HEK293 (cell line): Measurements from ENCODE around the gene EIF1AX.

Source experiments
- CTCF ChIP-seq: fragments of 450-650 bp; formaldehyde crosslinking; IDR thresholded peaks from 2 replicates; pipeline ENCODE4 v1.5.1; 2016; ENCODE audit warnings: missing biosample characterization, missing genetic modification characterization
- PBX3 ChIP-seq: sonication (generic); formaldehyde crosslinking; IDR thresholded peaks from 2 replicates; pipeline ENCODE4 v1.8.1; 2022; ENCODE audit warnings: mild to moderate bottlenecking, moderate library complexity, missing genetic modification reagents
- REST ChIP-seq: fragments of 450-650 bp; formaldehyde crosslinking; IDR thresholded peaks from 2 replicates; pipeline ENCODE4 v1.5.1; 2016; ENCODE audit warnings: missing biosample characterization, missing genetic modification characterization
- SP2 ChIP-seq: fragments of 450-650 bp; formaldehyde crosslinking; IDR thresholded peaks from 2 replicates; pipeline ENCODE4 v1.5.1; 2016; ENCODE audit warnings: missing biosample characterization, missing genetic modification characterization
- TCF7L2 ChIP-seq: IDR thresholded peaks from 2 replicates; pipeline ENCODE4 v1.6.1; 2011; ENCODE audit warnings: low read depth, mild to moderate bottlenecking, inconsistent platforms, low read length, moderate library complexity, borderline replicate concordance
- ZBTB11 ChIP-seq: fragments of 450-650 bp; formaldehyde crosslinking; conservative IDR thresholded peaks from 2 replicates; pipeline ENCODE4 v1.5.1; 2016; ENCODE audit warnings: low read depth, missing biosample characterization, missing genetic modification characterization
- ZFP3 ChIP-seq: fragments of 450-650 bp; formaldehyde crosslinking; IDR thresholded peaks from 2 replicates; pipeline ENCODE4 v1.5.1; 2016; ENCODE audit warnings: low read depth, missing biosample characterization, missing genetic modification characterization
- ZNF138 ChIP-seq: fragments of 450-650 bp; formaldehyde crosslinking; IDR thresholded peaks from 2 replicates; pipeline ENCODE4 v1.5.1; 2016; ENCODE audit warnings: missing biosample characterization, missing genetic modification characterization, borderline replicate concordance
- ZNF274 ChIP-seq, 2 experiments: fragments of 200-500 bp in 1 of 2; fragments of 450-650 bp in 1 of 2; sonication (Bioruptor generic) in 1 of 2; formaldehyde crosslinking in 1 of 2; IDR thresholded peaks; 2 replicates each; pipeline versions ENCODE4 v1.5.1 to v1.6.1; 2014 to 2016; ENCODE audit warnings: borderline replicate concordance in 1 of 2, inconsistent platforms in 1 of 2, low read length in 1 of 2, missing biosample characterization in 1 of 2, missing genetic modification characterization in 1 of 2
- ZNF692 ChIP-seq: fragments of 450-650 bp; formaldehyde crosslinking; IDR thresholded peaks from 2 replicates; pipeline ENCODE4 v1.5.1; 2016; ENCODE audit warnings: missing biosample characterization, missing genetic modification characterization

- TF ChIP-seq ZFP3 (tag by site-specific recombination) (no peak), ZBTB11 (tag by site-specific recombination) (no peak), REST (tag by site-specific recombination) (no peak), PBX3 (CRISPR knock-in tag) (no peak), TCF7L2 (no peak), ZNF274 (IDR thresholded peaks at IDR 0.05; ENCODE audit: low read length) (no peak), ZNF274 (tag by site-specific recombination; IDR thresholded peaks at IDR 0.05; ENCODE audit: borderline replicate concordance) (no peak), CTCF (tag by site-specific recombination) (no peak), ZNF692 (no peak), ZNF138 (tag by site-specific recombination) (no peak), SP2 (no peak)
Measured at GRCh38 chrX:20144491-20144890, 2.9 kb upstream of the EIF1AX start.
